ENCODE data around the gene THAP7.

Gene THAP7

GRCh38 chr22:20986365-20986764, 15.6 kb downstream of the THAP7 start:
- Mint-ChIP-seq H3K36me3 (ENCODE audit: low read depth) (peaks cover 10% of the 10 kb centered on the region), H3K4me1 (ENCODE audit: low read depth) (peaks cover 18% of the 10 kb centered on the region), H3K27ac (no peak overlapping the region), H3K27me3 (ENCODE audit: low read depth) (no peaks in the 10 kb centered on the region), H3K9me3 (no peaks in the 10 kb centered on the region), H3K4me3 (no peak overlapping the region)

GRCh38 chr22:20985720-20986119, 16.2 kb downstream of the THAP7 start:
- H3K4me1 Mint-ChIP-seq (ENCODE audit: low read depth), result peaks cover 22% of the 10 kb centered on the region
- no peaks in the 10 kb centered on the region for H3K27me3 Mint-ChIP-seq (ENCODE audit: low read depth)
- no peak overlapping the region for H3K27ac Mint-ChIP-seq
- H3K9me3 Mint-ChIP-seq, result no peaks in the 10 kb centered on the region
- H3K4me3 Mint-ChIP-seq, result no peak overlapping the region
- H3K36me3 Mint-ChIP-seq (ENCODE audit: low read depth), result peaks cover 10% of the 10 kb centered on the region

GRCh38 chr22:20983081-20983771, 18.7 kb downstream of the THAP7 start:
- Mint-ChIP-seq H3K4me3 (peak overlapping the region; percentile 93), H3K27me3 (ENCODE audit: low read depth) (no peaks in the 10 kb centered on the region), H3K9me3 (peaks cover 9% of the 10 kb centered on the region), H3K36me3 (ENCODE audit: low read depth) (peaks cover 11% of the 10 kb centered on the region), H3K27ac (peak overlapping the region; percentile 82), H3K4me1 (ENCODE audit: low read depth) (peaks cover 29% of the 10 kb centered on the region)

- H3K27ac Mint-ChIP-seq, result peak overlapping the region; percentile 82
- peaks cover 8% of the 10 kb centered on the region for H3K36me3 Mint-ChIP-seq (ENCODE audit: low read depth)
- H3K9me3 Mint-ChIP-seq, result peaks cover 12% of the 10 kb centered on the region
- H3K27me3 Mint-ChIP-seq (ENCODE audit: low read depth), result no peaks in the 10 kb centered on the region
- peak overlapping the region; percentile 93 for H3K4me3 Mint-ChIP-seq
- H3K4me1 Mint-ChIP-seq (ENCODE audit: low read depth), result peaks cover 29% of the 10 kb centered on the region
These were observed 19.4 kb downstream of the THAP7 start for GRCh38 chr22:20982563-20982882.

GRCh38 chr22:20981787-20982562, 19.9 kb downstream of the THAP7 start, which contains the start of gene LZTR1:
TSS of gene LZTR1 (plus strand) at chr22:20982297. CDS start at chr22:20982372, 75 bp downstream.
- peak within 1 kb of the TSS; percentile 89 for H3K27ac Mint-ChIP-seq

GRCh38 chr22:20980938-20981722, 20.8 kb downstream of the THAP7 start:
- Mint-ChIP-seq H3K27ac (peak overlapping the region; percentile 89), H3K27me3 (ENCODE audit: low read depth) (no peaks in the 10 kb centered on the region), H3K4me3 (peak overlapping the region; percentile 93), H3K4me1 (ENCODE audit: low read depth) (peaks cover 29% of the 10 kb centered on the region), H3K36me3 (ENCODE audit: low read depth) (peaks cover 3% of the 10 kb centered on the region), H3K9me3 (peaks cover 12% of the 10 kb centered on the region)

More at GRCh38 chr22:20981787-20982562, 19.9 kb downstream of the THAP7 start, which contains the start of gene LZTR1:
- no peaks in the 10 kb centered on the region for H3K27me3 Mint-ChIP-seq (ENCODE audit: low read depth)
- H3K4me1 Mint-ChIP-seq (ENCODE audit: low read depth), result peaks cover 29% of the 10 kb centered on the region
- peaks cover 8% of the 10 kb centered on the region for H3K36me3 Mint-ChIP-seq (ENCODE audit: low read depth)
- peak within 1 kb of the TSS; percentile 93 for H3K4me3 Mint-ChIP-seq
- H3K9me3 Mint-ChIP-seq, result peaks cover 12% of the 10 kb centered on the region

- H3K27me3 Mint-ChIP-seq (ENCODE audit: low read depth), result no peaks in the 10 kb centered on the region
- H3K9me3 Mint-ChIP-seq, result peaks cover 12% of the 10 kb centered on the region
- H3K4me3 Mint-ChIP-seq, result no peak overlapping the region
- peaks cover 3% of the 10 kb centered on the region for H3K36me3 Mint-ChIP-seq (ENCODE audit: low read depth)
- H3K4me1 Mint-ChIP-seq (ENCODE audit: low read depth), result peaks cover 29% of the 10 kb centered on the region
- no peak overlapping the region for H3K27ac Mint-ChIP-seq
These were observed 21.4 kb downstream of the THAP7 start for GRCh38 chr22:20980523-20980922.

- peak overlapping the region; percentile 1 for H3K27ac Mint-ChIP-seq
- peaks cover 29% of the 10 kb centered on the region for H3K4me1 Mint-ChIP-seq (ENCODE audit: low read depth)
- H3K36me3 Mint-ChIP-seq (ENCODE audit: low read depth), result peaks cover 3% of the 10 kb centered on the region
- H3K9me3 Mint-ChIP-seq, result peaks cover 12% of the 10 kb centered on the region
- H3K4me3 Mint-ChIP-seq, result no peak overlapping the region
- no peaks in the 10 kb centered on the region for H3K27me3 Mint-ChIP-seq (ENCODE audit: low read depth)
These were observed 21.9 kb downstream of the THAP7 start for GRCh38 chr22:20979940-20980453.

GRCh38 chr22:20979243-20979809, 22.6 kb downstream of the THAP7 start:
- peak overlapping the region; percentile 57 for H3K27ac Mint-ChIP-seq
- peaks cover 12% of the 10 kb centered on the region for H3K9me3 Mint-ChIP-seq
- peaks cover 3% of the 10 kb centered on the region for H3K36me3 Mint-ChIP-seq (ENCODE audit: low read depth)
- peaks cover 29% of the 10 kb centered on the region for H3K4me1 Mint-ChIP-seq (ENCODE audit: low read depth)
- no peaks in the 10 kb centered on the region for H3K27me3 Mint-ChIP-seq (ENCODE audit: low read depth)
- H3K4me3 Mint-ChIP-seq, result peak overlapping the region; percentile 55

GRCh38 chr22:20978419-20978818, 23.5 kb downstream of the THAP7 start:
- H3K4me1 Mint-ChIP-seq (ENCODE audit: low read depth), result peaks cover 23% of the 10 kb centered on the region
- no peak overlapping the region for H3K4me3 Mint-ChIP-seq
- H3K27ac Mint-ChIP-seq, result no peak overlapping the region
- peaks cover 1% of the 10 kb centered on the region for H3K36me3 Mint-ChIP-seq (ENCODE audit: low read depth)
- peaks cover 12% of the 10 kb centered on the region for H3K9me3 Mint-ChIP-seq
- no peaks in the 10 kb centered on the region for H3K27me3 Mint-ChIP-seq (ENCODE audit: low read depth)

GRCh38 chr22:20977516-20978170, 24.3 kb downstream of the THAP7 start:
- Mint-ChIP-seq H3K9me3 (peaks cover 12% of the 10 kb centered on the region), H3K4me1 (ENCODE audit: low read depth) (peaks cover 18% of the 10 kb centered on the region), H3K4me3 (no peak overlapping the region), H3K27me3 (ENCODE audit: low read depth) (no peaks in the 10 kb centered on the region), H3K27ac (no peak overlapping the region), H3K36me3 (ENCODE audit: low read depth) (peaks cover 1% of the 10 kb centered on the region)

GRCh38 chr22:20977019-20977418, 24.9 kb downstream of the THAP7 start:
- no peaks in the 10 kb centered on the region for H3K27me3 Mint-ChIP-seq (ENCODE audit: low read depth)
- H3K36me3 Mint-ChIP-seq (ENCODE audit: low read depth), result peaks cover 1% of the 10 kb centered on the region
- H3K4me3 Mint-ChIP-seq, result no peak overlapping the region
- H3K27ac Mint-ChIP-seq, result no peak overlapping the region
- H3K4me1 Mint-ChIP-seq (ENCODE audit: low read depth), result peaks cover 16% of the 10 kb centered on the region
- peaks cover 12% of the 10 kb centered on the region for H3K9me3 Mint-ChIP-seq

GRCh38 chr22:20976291-20976877, 25.5 kb downstream of the THAP7 start:
- Mint-ChIP-seq H3K36me3 (ENCODE audit: low read depth) (peaks cover 1% of the 10 kb centered on the region), H3K4me3 (no peak overlapping the region), H3K27ac (no peak overlapping the region), H3K4me1 (ENCODE audit: low read depth) (peaks cover 13% of the 10 kb centered on the region), H3K27me3 (ENCODE audit: low read depth) (no peaks in the 10 kb centered on the region), H3K9me3 (peaks cover 12% of the 10 kb centered on the region)
